HUDEP-2 (cell line): Measurements from ENCODE around the gene CEP170.
"Not testable (repeated sequence)": the region's sequence is repeated elsewhere in the genome, so short reads cannot be mapped to it uniquely, and the experiment has no call there.

Source experiments
- DNase-seq, 76 experiments: peaks; one replicate each; lab custom pipeline; 2025; ENCODE audit not compliant: unreplicated experiment in 76 of 76; lab: John Stamatoyannopoulos, UW

CEP170 gene

GRCh38 chr1:243236604-243237252 is 18.4 kb downstream of the CEP170 start:
- DNase-seq = no peak

- no peak for DNase-seq
Observed at GRCh38 chr1:243234978-243235647, 20.0 kb downstream of the CEP170 start.

- DNase-seq = peak in 4 of 76 experiments; percentile 2 to 19 (median 16)
Observed at GRCh38 chr1:243233908-243234307, 21.2 kb downstream of the CEP170 start.

- peak in 3 of 76 experiments; percentile 4 to 19 (median 15) for DNase-seq
Observed at GRCh38 chr1:243230914-243231313, 24.2 kb downstream of the CEP170 start.

GRCh38 chr1:243229526-243229925 is 25.6 kb downstream of the CEP170 start:
- no peak for DNase-seq

- no peak for DNase-seq
Observed at GRCh38 chr1:243227622-243228021, 27.5 kb downstream of the CEP170 start.

- no peak for DNase-seq
Observed at GRCh38 chr1:243218059-243218458, 37.0 kb downstream of the CEP170 start.

- no peak for DNase-seq
Observed at GRCh38 chr1:243217349-243217748, 37.7 kb downstream of the CEP170 start.

- DNase-seq = no peak
Observed at GRCh38 chr1:243216741-243217140, 38.3 kb downstream of the CEP170 start.

- not testable (repeated sequence) for DNase-seq
Observed at GRCh38 chr1:243215276-243215875, 39.7 kb downstream of the CEP170 start.

- DNase-seq = no peak
Observed at GRCh38 chr1:243213045-243213787, 41.9 kb downstream of the CEP170 start.

GRCh38 chr1:243211984-243212383 is 43.1 kb downstream of the CEP170 start:
- peak in 40 of 76 experiments; percentile 1 to 78 (median 39) for DNase-seq

- not testable (repeated sequence) for DNase-seq
Observed at GRCh38 chr1:243205026-243205501, 50.0 kb downstream of the CEP170 start.

GRCh38 chr1:243204336-243204735 is 50.7 kb downstream of the CEP170 start:
- DNase-seq = not testable (repeated sequence)

- DNase-seq = not testable (repeated sequence)
Observed at GRCh38 chr1:243203196-243203595, 51.9 kb downstream of the CEP170 start.

- not testable (repeated sequence) for DNase-seq
Observed at GRCh38 chr1:243201316-243201715, 53.8 kb downstream of the CEP170 start.

GRCh38 chr1:243197524-243197923 is 57.6 kb downstream of the CEP170 start:
- DNase-seq = not testable (repeated sequence)

GRCh38 chr1:243193330-243193729 is 61.8 kb downstream of the CEP170 start:
- DNase-seq = not testable (repeated sequence)

GRCh38 chr1:243186201-243186995 is 68.7 kb downstream of the CEP170 start:
- not testable (repeated sequence) for DNase-seq

- not testable (repeated sequence) for DNase-seq
Observed at GRCh38 chr1:243184787-243185186, 70.3 kb downstream of the CEP170 start.
